Adrenal gland (tissue), 12 donors: ENCODE measurements around the gene HAPSTR1. TPM values are rescaled to one million over a fixed set of nuclear protein-coding genes. Genes with fewer than 3 reads are reported as not detected.

Source experiments
- DNase-seq, 7 donors: peaks; one replicate each; pipeline ENCODE4 v3.0.0-alpha.2; 2019 to 2020
- H3K27ac ChIP-seq, 5 donors: fragments of 200-600 bp; sonication (generic) in 4 of 5; 1 replicate in 3 of 5; 2 replicates in 2 of 5; pipeline versions ENCODE4 v1.5.1 to v1.8.0; 2016 to 2020; ENCODE audit warnings: mild to moderate bottlenecking in 1 of 5
- H3K27me3 ChIP-seq: fragments of 200-600 bp; 2 replicates; pipeline ENCODE4 v1.8.0; 2021
- H3K36me3 ChIP-seq, 2 donors: fragments of 200-600 bp; replicated peaks in 1 of 2; 1 replicate in 1 of 2; 2 replicates in 1 of 2; pipeline versions ENCODE4 v1.5.1 to v1.8.0; 2018 to 2022
- H3K4me1 ChIP-seq, 2 donors: fragments of 200-600 bp; replicated peaks in 1 of 2; 1 replicate in 1 of 2; 2 replicates in 1 of 2; pipeline versions ENCODE4 v1.5.1 to v1.8.0; 2018 to 2021
- H3K4me3 ChIP-seq, 4 donors: fragments of 200-600 bp; sonication (generic) in 3 of 4; one replicate each; pipeline ENCODE4 v1.5.1; 2016 to 2018
- H3K9me3 ChIP-seq, 3 donors: fragments of 200-600 bp; sonication (generic) in 1 of 3; replicated peaks in 1 of 3; 1 replicate in 2 of 3; 2 replicates in 1 of 3; pipeline versions ENCODE4 v1.5.1 to v1.8.0; 2016 to 2021
- POLR2A ChIP-seq, 2 donors: fragments of 450-650 bp; IDR thresholded peaks; one replicate each; pipeline ENCODE4 v1.6.1; 2017; ENCODE audit warnings: antibody characterized with exemption in 2 of 2, mild to moderate bottlenecking in 2 of 2, moderate library complexity in 1 of 2
- WGBS, 4 donors: extraction: QIAGEN DNeasy Blood & Tissue Kit in 2 of 4; methylation state at CpG; one replicate each; pipeline versions ENCODE4 v1.1.5 to v1.1.7; 2013 to 2017; 5-methylcytosine and 5-hydroxymethylcytosine counted together
- intact Hi-C, 2 donors: fragments of 100-400 bp; cut with DNase I; formaldehyde crosslinking; loops; one replicate each; pipeline versions ENCODE4 v1.14.1 to v1.15.0; 2022 to 2023
- polyA plus RNA-seq, 3 donors: library from polyadenylated mRNA; stranded (reverse); fragments of 200-250 nt in 2 of 3; fragments of 350-450 nt in 1 of 3; fragmentation: Illumina TruSeq in 1 of 3; extraction: RNeasy Lipid Tissue Mini Kit (QIAGEN cat#74804) in 1 of 3; gene quantifications; one replicate each; pipeline ENCODE4 v1.2.3, GENCODE V29; 2013 to 2014
- total RNA-seq, 9 donors: library from RNA; depleted of rRNA in 4 of 9; stranded (reverse); fragments of >200 nt in 4 of 9; fragments of 120-200 nt in 1 of 9; fragmentation: NEBNext Ultra II Directional in 1 of 9; extraction: Animal tissue kit (Norgen Biotek cat#: 25700) in 1 of 9; gene quantifications; one replicate each; pipeline versions ENCODE4 v1.1.0 to v1.2.4, GENCODE V29; 2013 to 2023
- TF ChIP-seq, protein P1 (sequence below), 6 experiments: fragments of 450-650 bp in 4 of 6; fragments of 200-600 bp in 2 of 6; sonication (generic) in 1 of 6; IDR thresholded peaks; 1 replicate in 5 of 6; 2 replicates in 1 of 6; pipeline versions ENCODE4 v1.5.1 to v1.8.0; 2016 to 2021; ENCODE audit warnings: antibody characterized with exemption in 6 of 6, mild to moderate bottlenecking in 2 of 6, moderate library complexity in 1 of 6
- donor health status: healthy with polysubstance abuse.
- donor health status: Bipolar disorder and iron deficiency.
- donor health status: DM: yes; HTN: yes; CAD: no.
- donor health status: DM: no; HTN: no; CAD: no.
- donor health status: DM: no; HTN: no; CAD: no.
- donor health status: DM: yes; HTN: yes; CAD: no.

The HAPSTR1 gene
- total and polyA plus RNA-seq, 12 donors = 5.8 to 93.2 (median 60.1) TPM

DNA sequence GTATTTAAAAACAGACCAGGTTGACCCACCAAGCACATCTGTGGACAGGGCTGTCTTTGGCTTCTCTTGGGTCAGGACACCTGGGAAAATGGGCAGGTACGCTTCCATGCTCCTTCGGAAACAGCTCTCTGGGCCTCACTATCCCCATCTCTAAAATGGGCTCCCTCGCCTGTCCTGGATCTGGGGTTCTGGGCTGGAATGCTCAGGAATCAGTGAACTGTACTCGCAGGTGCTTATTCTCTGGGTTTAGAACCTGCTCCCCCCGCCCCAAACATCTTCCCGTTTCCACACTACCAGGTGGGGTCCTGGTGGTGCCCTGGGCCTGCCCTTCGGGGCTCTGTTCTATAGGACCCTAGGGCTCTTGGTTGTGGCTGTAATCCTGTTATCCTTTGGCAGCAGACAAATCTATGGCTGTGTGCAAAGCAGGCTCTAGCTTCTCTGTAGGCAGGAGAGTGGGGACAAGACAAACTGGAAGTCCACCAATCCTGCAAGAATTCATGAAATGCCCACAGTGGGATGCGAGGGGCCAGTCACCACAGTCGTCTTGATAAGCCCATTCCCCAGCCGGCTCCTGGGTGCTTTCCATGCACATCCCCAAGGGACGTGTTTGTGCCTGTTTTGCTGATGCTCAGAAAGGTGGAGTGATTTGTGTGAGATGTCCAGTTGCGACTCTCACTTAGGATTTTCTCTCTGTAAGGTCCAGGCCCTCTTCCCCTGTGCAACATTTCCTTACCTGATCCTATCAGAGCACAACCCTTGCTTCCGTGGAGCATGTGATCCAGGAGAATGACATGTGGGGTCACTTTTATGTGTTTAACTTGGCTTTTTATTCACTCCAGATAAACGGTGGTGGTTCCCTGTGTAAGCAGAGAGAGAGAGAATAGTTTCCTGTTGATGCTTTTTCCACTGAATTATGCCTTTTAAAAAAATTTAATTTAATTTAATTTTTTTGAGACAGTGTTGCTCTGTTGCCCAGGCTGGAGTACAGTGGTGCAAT is 37.2 kb downstream of the HAPSTR1 start:
- H3K4me3 ChIP-seq = no peak overlapping the region
- 75 to 78% (median 76%) methylated on average over 13 to 14 of the region's 14 CpGs for WGBS, 4 donors
- peaks cover 0 to 4% of the 10 kb centered on the region in 2 donors for H3K4me1 ChIP-seq
- H3K27ac ChIP-seq = no peak overlapping the region
- H3K9me3 ChIP-seq = no peaks in the 10 kb centered on the region
- TF ChIP-seq, protein P1, sequence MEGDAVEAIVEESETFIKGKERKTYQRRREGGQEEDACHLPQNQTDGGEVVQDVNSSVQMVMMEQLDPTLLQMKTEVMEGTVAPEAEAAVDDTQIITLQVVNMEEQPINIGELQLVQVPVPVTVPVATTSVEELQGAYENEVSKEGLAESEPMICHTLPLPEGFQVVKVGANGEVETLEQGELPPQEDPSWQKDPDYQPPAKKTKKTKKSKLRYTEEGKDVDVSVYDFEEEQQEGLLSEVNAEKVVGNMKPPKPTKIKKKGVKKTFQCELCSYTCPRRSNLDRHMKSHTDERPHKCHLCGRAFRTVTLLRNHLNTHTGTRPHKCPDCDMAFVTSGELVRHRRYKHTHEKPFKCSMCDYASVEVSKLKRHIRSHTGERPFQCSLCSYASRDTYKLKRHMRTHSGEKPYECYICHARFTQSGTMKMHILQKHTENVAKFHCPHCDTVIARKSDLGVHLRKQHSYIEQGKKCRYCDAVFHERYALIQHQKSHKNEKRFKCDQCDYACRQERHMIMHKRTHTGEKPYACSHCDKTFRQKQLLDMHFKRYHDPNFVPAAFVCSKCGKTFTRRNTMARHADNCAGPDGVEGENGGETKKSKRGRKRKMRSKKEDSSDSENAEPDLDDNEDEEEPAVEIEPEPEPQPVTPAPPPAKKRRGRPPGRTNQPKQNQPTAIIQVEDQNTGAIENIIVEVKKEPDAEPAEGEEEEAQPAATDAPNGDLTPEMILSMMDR (IDR thresholded peaks at IDR 0.05) = no peak
- TF ChIP-seq POLR2A (IDR thresholded peaks at IDR 0.05) = no peak
- DNase-seq = no peak
- H3K27me3 ChIP-seq = no peaks in the 10 kb centered on the region
- peaks cover 0 to 8% of the 10 kb centered on the region in 2 donors for H3K36me3 ChIP-seq
- intact Hi-C loops = no loop called here

- Histone ChIP-seq H3K9me3 (no peaks in the 10 kb centered on the region), H3K27ac (no peak overlapping the region), H3K27me3 (no peaks in the 10 kb centered on the region), H3K36me3 (no peaks in the 10 kb centered on the region), H3K4me1 (peaks cover 0 to 6% of the 10 kb centered on the region in 2 donors), H3K4me3 (no peak overlapping the region)
- WGBS, 4 donors = 92 to 96% (median 95%) methylated on average over 5 of the region's 5 CpGs
- no peak for TF ChIP-seq POLR2A (IDR thresholded peaks at IDR 0.05)
- TF ChIP-seq, protein P1 (IDR thresholded peaks at IDR 0.05) = no peak
- intact Hi-C loops = no loop called here
- DNase-seq = peak in 1 of 7 donors; percentile 37
Observed at GRCh38 chr16:9134306-9134705, 42.9 kb downstream of the HAPSTR1 start.

- intact Hi-C loops = loop anchor here in 1 of 2 donors (5.0 kb wide), 1 partner anchor 1048 kb away; the partner anchor contains the start of gene GRIN2A
- Histone ChIP-seq H3K4me1 (peaks cover 0 to 7% of the 10 kb centered on the region in 2 donors), H3K36me3 (no peaks in the 10 kb centered on the region), H3K9me3 (no peaks in the 10 kb centered on the region), H3K4me3 (no peak overlapping the region), H3K27ac (no peak overlapping the region), H3K27me3 (no peaks in the 10 kb centered on the region)
- WGBS, 4 donors = 16 to 28% (median 24%) methylated on average over 4 to 5 of the region's 5 CpGs
- TF ChIP-seq POLR2A (IDR thresholded peaks at IDR 0.05) = no peak
- TF ChIP-seq, protein P1 (IDR thresholded peaks at IDR 0.05) = peak in 5 of 6 experiments; percentile 35 to 68 (median 57)
- DNase-seq = peak; percentile 42 to 74 (median 63)
Observed at GRCh38 chr16:9134739-9135138, 43.3 kb downstream of the HAPSTR1 start.

DNA sequence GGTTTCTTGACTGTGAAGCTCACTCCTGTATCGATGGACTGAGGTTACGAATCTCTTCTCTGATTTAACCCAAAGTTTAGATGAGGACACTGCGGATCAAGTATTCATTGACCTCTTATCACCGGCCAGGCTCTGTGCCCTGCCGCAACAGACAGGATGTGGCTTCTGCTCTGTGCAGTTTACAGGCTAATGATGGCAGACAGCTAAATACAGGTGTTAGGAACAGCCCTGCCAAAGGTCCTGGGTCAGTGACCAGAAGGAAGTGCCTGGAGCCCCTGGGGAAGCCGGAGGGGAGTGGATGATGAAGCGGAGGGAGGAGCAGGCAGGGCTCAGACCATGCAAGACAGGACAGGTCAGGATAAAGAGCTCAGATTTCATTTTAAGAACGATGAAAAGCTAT is 44.4 kb downstream of the HAPSTR1 start:
- intact Hi-C loops = loop anchor here in 1 of 2 donors (5.0 kb wide), 1 partner anchor 1047 kb away; the partner anchor contains the start of gene GRIN2A
- 55 to 71% (median 60%) methylated on average over 6 to 8 of the region's 8 CpGs for WGBS, 4 donors
- DNase-seq = peak in 2 of 7 donors; percentile 11 to 45
- H3K9me3 ChIP-seq = no peaks in the 10 kb centered on the region
- H3K4me3 ChIP-seq = no peak overlapping the region
- no peaks in the 10 kb centered on the region for H3K36me3 ChIP-seq
- H3K4me1 ChIP-seq = peaks cover 0 to 7% of the 10 kb centered on the region in 2 donors
- H3K27me3 ChIP-seq = no peaks in the 10 kb centered on the region
- H3K27ac ChIP-seq = no peak overlapping the region
- TF ChIP-seq, protein P1 (IDR thresholded peaks at IDR 0.05) = no peak
- no peak for TF ChIP-seq POLR2A (IDR thresholded peaks at IDR 0.05)
